GM21737 (cell line): ENCODE data around the gene PSORS1C2.

Source experiments
- ATAC-seq: cut with Tn5 transposase; IDR thresholded peaks from one replicate; pipeline ENCODE4 v1.9.1; 2021; ENCODE audit warnings: mild to moderate bottlenecking, moderate library complexity; ENCODE audit not compliant: unreplicated experiment

Gene PSORS1C2

DNA sequence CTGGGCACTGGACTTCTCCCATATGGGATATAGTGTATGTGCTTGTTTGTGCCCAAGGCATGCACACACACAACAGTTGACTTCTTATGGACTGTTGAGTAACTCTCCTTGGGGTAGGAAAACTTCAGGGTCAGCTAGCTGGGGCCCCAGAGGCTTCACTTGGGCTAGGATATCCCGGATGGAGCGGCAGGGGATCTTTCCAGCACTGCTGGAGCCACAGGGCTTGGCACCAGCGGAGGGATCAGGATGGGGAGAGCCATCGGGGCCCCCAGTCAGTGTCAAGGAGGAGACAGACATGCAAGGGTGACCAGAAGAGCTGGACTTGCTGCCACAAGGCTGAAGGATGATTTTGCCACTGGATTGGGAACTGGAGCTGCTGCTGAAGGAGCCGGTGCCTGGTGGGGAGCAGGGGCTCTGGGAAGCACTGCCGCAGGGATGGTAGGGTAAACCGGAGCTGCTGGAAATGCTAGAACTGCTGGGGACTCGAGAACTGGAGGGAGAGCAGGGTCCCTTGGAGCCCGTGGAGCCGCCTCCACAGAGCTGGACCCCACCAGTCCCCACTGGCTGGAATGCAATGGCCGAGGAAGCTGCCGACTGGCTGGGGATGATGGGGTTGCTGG, 22.8 kb downstream of the PSORS1C2 start:
- ATAC-seq, result no peak

DNA sequence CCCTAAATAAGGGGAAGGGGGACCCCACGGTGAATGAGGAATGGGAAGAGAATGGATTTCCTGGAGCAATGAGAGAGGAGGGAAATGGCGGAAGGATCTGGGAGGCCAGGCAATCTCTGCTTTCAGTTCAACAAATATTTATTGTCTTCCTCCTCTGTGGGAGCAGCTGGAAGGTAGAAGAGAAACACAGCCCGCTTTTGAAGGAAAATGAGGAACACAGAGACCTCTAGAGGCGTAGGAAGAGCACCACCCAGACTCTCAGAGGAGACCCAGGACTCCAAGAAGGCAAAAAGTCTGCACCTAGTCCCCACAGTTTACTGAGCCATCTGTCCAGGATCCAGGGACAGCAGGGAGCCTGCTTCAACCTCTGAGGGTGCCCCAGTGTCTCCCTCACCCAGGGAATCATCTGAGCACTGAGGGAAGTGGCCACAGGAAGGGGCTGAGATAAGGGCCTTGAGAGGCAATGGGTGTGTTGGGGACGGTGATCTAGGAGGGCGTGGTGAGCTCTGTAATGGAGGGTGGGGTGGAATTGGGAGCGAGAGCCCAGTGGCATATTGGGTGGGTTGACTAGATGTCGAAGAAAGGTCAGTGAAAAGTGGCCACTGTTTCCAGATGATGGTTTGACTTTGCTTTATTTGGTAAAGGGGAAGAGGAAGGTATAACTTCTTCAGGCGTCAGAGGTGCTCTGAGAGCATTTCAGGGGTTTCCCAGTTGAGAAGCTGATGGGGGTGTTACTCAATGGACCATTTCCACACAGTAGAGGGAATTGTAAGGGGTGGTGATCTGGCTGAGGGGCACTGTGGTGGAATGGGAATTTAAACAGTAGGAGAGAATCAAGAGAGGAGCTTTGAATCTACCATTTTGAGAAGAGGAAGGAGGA, 23.7 kb downstream of the PSORS1C2 start:
- no peak for ATAC-seq

DNA sequence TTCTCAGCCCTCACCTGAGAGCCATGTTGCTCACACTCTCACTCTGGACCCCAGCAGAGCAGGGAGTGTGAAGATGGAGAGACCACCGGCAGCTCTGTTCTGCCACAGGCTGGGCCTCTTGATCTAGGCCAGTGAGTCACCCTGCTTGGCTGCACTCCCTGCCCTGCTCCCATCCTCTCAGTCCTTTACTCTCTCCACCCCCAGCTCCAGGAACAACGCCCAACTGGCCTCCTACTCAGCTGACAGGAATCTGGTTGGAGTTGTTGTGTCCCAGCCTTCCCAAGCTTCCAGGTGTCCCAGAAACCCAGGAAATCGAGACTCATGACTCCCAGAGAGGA, 24.4 kb downstream of the PSORS1C2 start, which contains the start of gene PSORS1C1:
Gene PSORS1C1 (plus strand): TSS at position 260 of the 338 bp plus-strand sequence. CDS start 14,833 bp downstream, outside the sequence.
- ATAC-seq, result no peak

DNA sequence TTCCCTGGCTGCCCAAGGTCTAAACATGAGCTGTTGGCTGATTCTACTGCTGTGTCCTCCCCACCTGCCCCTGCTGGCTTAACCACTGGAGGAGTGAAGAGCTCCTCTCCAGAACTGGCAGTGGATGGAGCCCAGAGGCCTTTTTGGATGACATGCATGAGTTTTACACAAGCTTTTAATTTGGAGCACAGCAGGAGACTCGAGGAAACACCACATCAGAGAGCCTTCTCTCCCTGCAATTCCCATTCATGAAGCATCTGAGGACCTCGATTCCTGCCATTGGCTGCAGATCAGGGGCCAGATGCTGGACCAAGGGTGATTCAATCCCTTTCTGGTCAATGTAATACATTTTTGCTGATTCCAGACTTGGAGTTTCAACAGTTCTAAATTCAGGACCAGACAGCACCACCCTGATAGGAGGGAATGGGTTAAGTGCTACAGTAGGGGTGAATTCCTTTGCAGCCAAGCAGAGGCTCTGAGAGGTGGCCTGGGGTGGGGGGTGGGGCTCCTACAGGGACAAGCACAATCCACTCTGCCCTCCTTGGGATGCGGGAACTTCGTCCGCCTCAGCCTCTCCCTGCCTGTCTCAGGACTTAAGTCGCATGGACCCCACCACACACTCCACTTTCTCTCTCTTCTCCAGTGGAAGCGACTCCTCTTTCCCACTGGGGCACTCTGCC, 24.9 kb downstream of the PSORS1C2 start:
- no peak for ATAC-seq

DNA sequence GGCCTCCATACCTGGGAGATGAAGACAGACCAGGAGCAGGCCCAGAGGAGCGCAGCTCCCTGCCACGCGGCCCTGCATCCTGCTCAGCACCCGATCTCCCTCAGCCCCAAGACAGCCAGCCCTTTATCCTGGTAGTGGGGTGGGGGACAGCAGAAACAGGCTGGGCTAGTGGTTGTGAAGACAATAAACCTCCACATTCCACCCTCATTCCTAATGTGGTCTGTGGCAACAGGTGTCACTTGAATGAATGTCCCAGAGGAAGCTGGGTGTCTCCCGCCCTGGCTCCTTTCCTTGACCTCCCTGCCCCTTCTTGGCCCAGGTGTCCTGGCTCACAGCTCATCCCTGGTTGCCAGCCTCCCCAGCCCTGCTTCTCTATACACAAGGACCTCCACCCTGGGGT, 26.4 kb downstream of the PSORS1C2 start, which contains the start of gene C6orf15:
Gene C6orf15 (minus strand): TSS at position 98 of the 400 bp plus-strand sequence. CDS start 20 bp downstream, at position 78.
- ATAC-seq, result no peak

DNA sequence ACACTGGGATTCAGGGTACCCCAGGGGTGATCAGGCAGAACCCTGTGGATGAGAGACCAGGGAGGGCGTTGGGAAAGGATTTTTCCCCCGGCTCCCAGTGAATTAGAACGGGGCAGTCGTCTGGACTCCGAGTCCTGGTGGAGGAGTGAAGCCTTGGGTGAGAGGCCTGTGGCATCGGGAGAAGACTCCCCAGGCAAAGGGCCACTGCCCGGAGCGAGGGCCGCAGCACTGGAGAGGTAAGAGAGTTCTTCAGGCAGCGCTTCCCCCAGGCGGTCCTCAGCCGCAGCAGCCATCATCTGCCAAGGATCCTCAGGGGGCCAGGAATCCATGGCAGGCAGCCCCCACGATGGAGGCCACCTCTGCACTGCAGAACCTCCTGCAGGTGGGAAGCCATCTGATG, 27.2 kb downstream of the PSORS1C2 start:
- no peak for ATAC-seq

DNA sequence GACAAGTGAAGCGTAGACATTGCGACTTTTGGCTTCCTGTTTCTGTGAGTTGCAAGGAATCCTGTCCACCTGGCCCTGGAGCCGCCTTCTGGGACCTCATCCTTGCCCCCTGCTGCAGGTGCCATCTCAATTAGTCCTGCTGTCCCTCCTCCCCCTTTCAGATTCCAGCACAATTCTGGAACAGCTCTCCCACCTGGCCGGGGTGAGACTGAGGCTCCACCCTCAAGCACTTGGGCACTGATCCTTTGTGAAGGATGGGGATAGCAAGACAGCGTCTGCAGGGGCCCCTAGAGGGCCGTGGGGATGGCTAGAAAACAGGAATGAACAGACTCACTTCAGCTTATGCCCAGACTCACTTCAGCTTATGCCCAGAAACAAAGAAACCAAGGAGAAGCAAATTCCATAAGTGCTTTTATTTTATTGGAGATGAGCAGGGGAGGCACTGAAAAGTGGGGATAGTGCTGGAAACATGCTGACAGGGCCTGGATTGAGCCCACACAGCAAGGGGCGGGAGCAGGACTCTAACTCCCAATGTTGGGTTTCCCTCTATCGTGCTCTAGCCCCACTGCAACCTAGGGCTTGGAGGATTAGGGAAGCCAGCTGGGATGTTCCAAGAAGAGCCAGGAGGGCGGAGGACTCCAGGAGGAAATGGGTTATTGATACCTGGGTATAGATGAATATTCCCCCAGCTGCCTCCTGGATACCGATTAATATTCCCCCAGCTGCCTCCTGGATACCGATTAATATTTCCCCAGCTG, 27.9 kb downstream of the PSORS1C2 start:
- ATAC-seq, result no peak

DNA sequence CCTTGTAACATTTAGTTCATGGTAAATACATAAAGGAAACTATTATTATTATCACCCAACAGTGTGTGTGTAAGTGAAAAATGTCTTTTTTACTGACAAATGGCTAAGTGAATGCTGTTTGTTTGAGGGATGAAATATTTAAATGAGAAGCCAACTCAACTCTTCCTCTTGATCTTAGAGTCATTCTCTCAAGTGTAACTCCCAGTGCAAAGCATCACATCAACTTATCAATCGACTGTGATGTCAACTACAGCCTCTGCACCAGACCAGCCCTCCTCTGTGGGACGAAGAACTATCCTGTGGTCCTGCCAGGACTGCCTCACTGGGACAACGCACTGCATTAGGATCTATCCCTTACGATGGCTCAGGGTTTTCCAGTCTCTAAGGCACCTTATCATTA, 31.8 kb downstream of the PSORS1C2 start:
- no peak for ATAC-seq

DNA sequence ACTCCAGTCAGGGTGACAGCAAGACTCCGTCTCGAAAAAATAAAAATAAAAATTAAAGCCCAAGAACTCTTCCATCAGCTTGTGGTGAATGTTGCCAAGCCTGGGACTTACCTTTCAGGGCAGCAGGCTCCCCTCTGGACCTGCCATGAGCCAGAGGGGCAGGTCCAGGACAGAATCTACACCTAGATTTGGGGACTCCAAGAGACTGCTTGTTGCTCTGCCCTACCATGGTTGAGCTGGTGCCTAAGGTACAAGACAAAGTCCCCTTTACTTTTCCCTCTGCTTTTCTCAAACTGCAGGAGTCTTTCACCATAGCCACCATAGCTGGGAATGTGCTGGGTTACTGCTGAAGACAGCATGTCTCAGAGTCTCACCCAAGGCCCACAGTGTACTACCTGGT, 35.7 kb downstream of the PSORS1C2 start:
- ATAC-seq, result no peak

DNA sequence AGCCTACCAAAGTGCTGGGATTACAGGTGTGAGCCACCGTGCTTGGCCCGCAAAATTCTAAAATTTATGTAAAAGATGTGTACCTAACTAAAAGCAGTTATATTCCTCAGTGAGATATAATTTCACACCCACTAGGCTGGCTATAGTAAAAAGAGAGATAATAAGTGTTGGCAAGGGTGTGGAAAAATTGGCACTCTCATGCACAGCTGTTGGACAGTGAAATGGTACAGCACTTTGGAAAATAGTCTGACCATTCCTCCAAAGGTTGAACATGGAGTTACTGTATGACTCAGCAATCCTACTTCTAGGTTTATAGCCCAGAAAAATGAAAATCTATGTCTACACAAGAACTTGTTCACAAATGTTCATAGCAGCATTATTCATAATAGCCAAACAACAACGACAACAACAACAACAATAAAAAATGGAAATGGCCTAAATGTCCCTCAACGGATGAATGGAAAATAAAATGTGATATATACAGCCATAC, 40.4 kb downstream of the PSORS1C2 start:
- ATAC-seq, result no peak

DNA sequence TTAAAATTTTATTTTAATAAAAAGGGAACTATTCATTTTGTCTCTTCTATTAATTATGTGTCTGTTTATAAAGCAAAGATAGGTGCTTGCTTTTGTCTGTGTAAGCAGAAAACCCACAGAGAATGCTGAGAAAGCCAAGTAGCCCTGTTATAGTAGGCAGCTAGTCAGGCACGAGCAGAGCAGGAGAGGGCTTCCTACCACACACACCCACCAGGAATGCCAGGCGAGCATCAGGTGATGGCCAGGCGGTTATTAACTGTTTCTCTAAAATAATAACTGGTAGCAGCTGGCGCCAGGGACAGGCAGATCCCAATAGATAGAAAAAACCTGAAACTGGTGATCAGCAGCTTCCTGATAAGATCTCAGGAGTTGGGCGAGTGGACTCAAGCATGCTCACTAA, 42.2 kb downstream of the PSORS1C2 start:
- no peak for ATAC-seq

DNA sequence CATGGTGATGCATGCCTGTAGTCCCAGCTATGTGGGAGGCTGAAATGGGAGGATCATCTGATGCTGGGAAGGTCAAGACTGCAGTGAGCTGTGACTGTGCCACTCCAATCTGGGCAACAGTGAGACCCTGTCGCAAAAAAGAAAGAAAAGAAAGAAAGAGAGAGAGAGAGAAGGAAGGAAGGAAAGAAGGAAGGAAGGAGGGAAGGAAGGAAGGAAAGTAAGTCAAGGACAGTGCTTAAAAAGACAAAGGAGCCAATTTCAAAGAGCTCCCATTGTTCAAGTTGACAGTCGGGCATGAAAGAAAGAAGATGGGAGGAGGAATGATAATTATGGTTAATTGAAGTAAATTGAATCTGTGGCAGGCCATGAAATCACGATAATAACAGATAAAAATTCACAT, 42.7 kb downstream of the PSORS1C2 start:
- ATAC-seq, result no peak

DNA sequence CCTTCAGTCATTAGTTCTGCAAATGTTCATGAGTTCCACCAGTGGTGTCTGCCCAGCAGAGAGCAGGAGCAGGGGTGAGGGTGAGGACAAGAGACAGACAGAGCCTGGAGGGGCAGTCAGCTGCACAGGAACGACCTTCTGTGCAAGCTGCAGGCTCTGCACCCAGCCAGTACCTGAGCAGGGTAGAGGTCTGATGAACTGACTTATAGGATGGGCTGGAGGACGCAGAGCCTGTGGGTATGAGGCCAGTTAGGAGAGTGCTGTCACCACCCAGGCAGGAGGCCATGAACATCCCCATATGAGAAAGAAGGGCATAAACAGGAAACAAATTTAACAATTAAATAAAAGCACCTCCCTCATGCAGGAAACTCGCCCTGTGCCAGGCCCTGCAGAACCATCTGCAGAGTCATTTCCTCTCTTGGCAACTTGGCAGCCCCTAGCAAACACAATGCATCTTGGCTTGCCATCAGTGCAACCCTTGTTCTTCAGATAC, 44.4 kb downstream of the PSORS1C2 start:
- ATAC-seq, result no peak

DNA sequence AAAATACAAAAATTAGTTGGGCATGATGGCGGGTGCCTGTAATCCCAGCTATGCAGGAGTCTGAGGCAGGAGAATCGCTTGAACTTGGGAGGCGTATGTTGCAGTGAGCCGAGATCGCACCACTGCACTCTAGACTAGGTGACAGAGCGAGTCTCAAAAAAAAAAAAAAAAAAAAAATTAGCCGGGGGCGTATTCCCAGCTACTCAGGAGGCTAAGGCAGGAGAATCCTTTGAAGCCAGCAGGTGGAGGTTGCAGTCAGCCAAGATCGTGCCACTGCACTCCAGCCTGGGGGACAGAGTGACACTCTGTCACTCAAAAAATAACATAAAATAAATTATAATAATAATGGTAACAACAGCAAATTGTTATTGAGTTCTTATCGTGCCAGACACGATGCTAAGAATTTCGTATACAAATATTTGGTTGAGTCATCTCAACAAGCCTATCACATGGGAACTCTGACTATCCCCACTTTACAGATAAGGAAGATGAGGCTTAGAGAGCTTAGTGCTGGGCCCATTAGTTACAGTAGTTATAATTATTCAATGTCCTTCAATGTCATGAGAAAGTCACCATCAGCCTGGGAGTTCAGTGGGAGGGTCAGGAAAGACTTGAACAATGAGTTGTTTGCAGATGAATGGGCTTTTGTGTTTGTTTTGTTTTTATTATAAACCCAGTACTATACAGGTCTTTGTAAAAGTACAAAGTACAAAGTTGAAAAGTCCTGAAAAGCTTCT, 45.9 kb downstream of the PSORS1C2 start:
- ATAC-seq, result no peak

DNA sequence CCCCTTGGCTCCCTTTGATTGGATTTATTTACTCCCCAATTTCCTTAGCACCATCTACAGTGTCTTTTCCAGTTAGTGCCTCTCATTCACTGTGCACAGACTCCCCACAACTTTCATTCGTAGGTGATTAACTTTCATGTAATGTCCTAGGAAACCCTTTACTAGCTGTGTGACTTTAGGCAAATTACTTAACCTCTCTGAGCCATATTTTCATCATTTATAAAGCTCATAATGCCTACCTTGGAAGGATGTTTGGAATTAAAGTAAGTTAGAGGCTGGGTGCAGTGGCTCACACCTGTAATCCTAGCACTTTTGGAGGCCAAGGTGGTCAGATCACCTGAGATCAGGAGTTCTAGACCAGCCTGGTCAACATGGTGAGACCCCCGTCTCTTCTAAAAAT, 46.6 kb downstream of the PSORS1C2 start:
- ATAC-seq, result no peak

DNA sequence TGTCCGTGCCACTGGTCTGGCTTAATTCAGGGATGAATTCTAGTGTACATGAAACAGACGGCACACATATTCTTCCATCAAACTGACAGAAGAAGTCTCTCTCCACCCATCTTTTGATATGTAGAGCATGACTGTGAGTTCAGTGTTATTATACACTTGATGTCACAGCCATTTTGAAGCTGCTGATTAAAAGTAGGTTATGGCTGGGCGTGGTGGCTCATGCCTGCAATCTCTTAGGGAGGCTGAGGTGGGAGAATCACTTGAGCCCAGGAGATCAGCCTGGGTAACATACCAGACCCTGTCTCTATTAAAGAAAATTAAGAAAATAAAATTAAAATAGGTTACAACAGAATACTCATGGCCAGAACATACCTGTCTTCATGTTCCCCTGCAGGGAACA, 47.2 kb downstream of the PSORS1C2 start:
- no peak for ATAC-seq

DNA sequence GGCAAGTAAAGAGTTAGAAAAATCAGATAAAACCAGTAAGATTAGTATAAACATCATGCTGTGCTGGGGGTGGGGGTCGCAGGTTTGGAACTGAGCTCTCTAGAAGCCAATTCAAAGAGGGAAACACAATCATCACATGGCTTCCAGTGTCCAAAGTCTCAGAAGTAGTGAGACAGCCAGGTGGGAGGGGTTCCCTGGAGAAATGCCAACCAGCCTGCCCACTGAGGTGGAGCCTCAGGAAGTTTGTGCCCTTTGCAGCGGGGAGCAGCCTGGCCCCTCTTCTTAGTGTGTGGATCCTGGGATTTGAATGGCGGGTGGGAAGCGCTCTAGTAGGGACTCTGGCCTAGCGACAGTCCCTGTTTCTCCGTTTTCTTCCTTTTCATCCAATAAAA, 47.9 kb downstream of the PSORS1C2 start:
- ATAC-seq, result no peak

DNA sequence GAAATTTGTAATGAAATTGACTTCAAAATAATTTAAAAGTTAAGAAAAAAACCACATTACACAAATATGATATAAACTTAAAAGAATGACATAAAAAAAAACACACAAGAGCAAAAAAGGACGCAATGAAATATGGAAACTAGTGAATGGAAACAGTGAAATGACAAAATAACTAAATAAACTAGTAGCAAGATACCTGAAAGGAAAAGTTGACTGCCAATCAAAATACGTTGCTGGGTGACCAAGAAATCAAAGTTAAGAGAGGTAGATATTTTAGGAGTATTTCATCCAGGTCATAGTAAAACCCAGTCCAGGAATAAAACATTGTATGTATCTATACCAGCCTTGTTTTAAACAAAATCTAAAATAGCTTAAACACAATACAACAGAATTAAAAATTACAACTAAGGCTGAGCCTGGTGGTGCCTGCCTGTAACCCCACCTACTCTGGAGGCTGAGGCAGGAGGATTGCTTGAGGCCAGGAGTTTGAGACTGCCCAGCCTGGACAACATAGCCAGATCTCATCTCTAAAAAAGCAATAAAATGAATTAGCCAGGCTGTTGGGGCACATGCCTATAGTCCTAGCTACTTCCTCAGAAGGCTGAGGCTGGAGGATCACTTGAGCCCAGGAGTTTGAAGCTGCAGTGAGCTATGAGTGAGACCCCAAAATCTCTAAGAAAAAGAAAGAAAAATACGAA, 48.4 kb downstream of the PSORS1C2 start:
- no peak for ATAC-seq
